Measurements from ENCODE around the gene RAB24.
"Not testable (repeated sequence)": the region's sequence is repeated elsewhere in the genome, so short reads cannot be mapped to it uniquely, and the experiment has no call there.

Gene RAB24

GRCh38 chr5:177303121-177303924 lies at the start of gene RAB24, which contains the start of gene PRELID1:
TSS of gene RAB24 (minus strand) at chr5:177303719. CDS start at chr5:177303288, 431 bp downstream.
TSS of gene PRELID1 (plus strand) at chr5:177303799. CDS start at chr5:177303986, 187 bp downstream.
- DNase-seq (ENCODE audit: low read depth), result peak; percentile 78

GRCh38 chr5:177353093-177353492 lies 49.6 kb upstream of the RAB24 start:
- DNase-seq (ENCODE audit: low read depth), result no peak

DNA sequence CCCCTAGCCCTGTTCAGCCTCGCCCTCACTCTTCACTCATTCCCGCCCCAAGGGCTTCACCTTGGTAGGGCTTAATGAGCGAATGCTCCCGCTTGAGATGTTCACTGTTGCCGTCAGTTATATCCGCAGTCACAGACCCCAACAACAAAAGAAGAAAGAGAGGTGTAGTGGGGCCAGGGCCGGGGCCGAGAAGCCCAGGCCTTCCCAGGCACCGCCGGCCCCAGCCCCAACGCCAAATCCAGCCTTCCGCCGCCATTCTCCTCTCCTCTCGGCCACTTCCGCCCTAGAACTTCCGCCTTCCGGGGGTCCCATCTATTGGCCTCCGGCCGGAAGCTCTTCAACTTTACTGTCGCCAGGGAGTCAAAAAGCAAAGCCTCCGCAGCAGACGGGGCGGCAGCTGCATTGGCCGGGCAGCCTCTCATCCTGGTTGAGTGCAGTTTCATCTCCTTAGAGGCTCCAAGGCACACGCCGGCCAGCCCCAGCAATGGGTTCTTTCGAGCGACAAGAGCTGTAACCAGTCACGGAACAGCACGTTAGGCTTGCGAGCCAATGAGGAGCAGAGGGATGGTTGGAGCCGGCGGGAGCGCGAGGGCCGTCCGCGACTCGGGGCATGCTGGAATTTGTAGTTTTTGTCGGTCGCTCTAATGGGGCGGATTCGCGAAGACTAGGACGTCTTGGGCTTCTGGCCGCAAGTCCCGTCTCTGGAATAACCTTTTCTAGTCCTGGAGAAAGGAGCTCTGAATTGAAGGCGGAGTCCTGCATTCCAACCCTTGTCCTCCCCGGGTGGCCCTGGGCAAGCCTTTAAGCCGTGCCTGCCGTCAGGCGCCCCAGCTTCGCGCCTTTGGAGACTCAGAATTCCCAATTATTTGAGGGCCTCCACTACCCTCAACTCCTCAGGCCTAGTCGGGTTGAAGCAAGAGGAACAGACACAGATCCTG lies 48.1 kb upstream of the RAB24 start, which contains the start of gene LMAN2:
LMAN2 (minus strand) TSS at position 277 of the 938 bp plus-strand sequence; CDS start at position 256, 21 bp downstream.
- peak; percentile 81 for DNase-seq (ENCODE audit: low read depth)

- DNase-seq (ENCODE audit: low read depth), result no peak
Observed at GRCh38 chr5:177350776-177351391, 47.4 kb upstream of the RAB24 start.

GRCh38 chr5:177349762-177350161 lies 46.2 kb upstream of the RAB24 start:
- no peak for DNase-seq (ENCODE audit: low read depth)

- no peak for DNase-seq (ENCODE audit: low read depth)
Observed at GRCh38 chr5:177349362-177349647, 45.8 kb upstream of the RAB24 start.

- no peak for DNase-seq (ENCODE audit: low read depth)
Observed at GRCh38 chr5:177347699-177348098, 44.2 kb upstream of the RAB24 start.

DNA sequence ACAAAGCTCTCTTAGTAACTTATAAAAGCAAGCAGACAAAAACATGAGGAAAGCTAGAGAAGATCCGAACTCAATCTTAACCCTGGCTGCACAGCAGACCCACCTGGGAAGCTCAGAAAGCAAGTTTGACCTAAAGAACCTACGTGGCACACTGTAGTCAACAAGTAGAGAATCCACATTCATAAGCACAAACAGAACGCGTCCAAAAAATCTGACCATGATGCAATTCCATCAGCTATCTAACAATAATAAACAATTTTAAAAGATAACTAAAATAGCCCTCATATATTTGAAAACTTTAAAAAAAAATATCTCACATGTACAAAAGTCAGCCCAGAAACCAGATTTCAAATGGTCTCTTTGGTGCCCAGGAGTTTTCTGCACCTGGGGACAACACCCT lies 43.3 kb upstream of the RAB24 start:
- DNase-seq (ENCODE audit: low read depth), result no peak

GRCh38 chr5:177344891-177345290 lies 41.4 kb upstream of the RAB24 start:
- no peak for DNase-seq (ENCODE audit: low read depth)

DNA sequence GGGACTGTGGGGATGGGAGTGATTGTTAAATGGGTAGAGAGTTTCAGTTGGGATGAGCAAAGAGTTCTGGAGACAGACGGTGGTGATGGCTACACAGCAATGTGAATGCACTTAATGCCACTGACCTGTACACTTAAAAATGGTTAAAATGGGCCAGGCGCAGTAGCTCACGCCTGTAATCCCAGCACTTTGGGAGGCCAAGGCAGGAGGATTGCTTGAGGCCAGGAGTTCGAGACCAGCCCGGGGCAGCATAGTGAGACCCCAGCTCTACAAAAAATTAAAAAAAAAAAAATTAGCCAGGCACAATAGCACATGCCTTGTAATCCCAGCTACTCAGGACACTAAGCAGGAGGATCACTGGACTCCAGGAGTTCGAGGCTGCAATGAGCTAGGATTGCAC lies 40.3 kb upstream of the RAB24 start:
- no peak for DNase-seq (ENCODE audit: low read depth)

GRCh38 chr5:177343000-177343399 lies 39.5 kb upstream of the RAB24 start:
- DNase-seq (ENCODE audit: low read depth), result not testable (repeated sequence)

DNA sequence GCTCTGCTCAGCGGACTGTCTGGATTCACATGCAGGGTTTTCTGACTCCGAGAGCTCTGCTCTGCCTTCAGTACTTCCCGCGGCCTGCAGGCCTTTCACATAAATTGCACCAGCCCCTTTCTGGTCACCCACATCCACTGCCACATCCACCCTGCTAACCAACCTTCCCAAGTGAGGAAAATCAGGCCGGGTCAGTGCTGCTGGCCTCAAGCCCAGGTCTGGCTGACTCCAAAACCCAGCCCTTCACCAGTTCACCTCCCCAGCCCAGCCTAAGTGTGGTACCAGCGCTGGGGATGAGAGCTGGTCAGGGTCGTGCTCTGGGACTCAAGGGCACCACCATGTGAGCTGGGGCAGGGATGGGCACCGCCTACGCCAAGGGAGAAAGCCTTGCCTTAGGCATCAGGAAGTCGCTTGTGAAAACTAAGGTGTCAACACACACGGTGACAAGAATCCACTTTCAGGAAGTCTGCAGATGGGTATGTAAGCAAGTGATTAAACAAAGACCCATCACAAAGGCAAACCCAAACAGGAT lies 35.7 kb upstream of the RAB24 start:
- DNase-seq (ENCODE audit: low read depth), result no peak

DNA sequence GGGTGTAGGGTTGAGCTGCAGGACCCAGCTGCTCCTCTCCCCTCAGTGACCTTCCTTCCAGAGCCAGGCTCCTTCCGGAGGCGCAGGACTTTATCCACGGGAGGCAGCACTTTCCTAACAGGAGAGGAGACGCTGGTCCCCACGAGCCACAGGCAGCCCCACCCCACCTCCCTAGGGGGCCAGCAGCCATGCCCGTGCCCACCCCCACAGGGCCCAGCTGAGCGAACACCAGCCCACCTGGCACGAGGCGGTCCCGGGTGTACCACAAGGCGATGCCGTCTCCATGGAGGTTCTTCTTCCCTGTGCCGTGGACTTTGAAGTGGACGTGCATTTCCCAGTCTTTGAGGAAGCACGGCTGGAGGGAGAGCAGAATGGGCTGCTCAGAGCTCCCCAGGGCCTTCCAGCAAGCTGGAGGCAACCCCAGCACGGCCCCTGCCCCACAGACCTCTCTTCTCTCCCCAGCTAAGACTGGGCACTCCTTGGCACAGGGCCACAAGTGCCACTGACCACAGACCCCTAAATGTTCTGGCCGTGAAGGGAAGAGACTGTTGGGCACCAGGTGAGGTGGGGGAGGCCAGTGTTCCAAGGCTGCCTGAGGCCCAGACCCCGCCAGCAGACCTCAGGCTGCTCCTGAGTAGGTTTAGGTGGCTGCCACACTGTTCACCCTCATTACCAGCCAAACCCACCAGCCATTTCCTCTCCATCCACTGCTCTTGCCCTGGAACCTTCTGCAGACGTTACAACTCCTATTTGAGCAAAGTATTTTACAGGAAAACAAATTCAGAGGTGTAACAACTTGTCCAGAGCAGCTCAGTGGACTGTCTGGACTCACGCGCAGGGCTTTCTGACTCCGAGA lies 35.0 kb upstream of the RAB24 start:
- no peak for DNase-seq (ENCODE audit: low read depth)

DNA sequence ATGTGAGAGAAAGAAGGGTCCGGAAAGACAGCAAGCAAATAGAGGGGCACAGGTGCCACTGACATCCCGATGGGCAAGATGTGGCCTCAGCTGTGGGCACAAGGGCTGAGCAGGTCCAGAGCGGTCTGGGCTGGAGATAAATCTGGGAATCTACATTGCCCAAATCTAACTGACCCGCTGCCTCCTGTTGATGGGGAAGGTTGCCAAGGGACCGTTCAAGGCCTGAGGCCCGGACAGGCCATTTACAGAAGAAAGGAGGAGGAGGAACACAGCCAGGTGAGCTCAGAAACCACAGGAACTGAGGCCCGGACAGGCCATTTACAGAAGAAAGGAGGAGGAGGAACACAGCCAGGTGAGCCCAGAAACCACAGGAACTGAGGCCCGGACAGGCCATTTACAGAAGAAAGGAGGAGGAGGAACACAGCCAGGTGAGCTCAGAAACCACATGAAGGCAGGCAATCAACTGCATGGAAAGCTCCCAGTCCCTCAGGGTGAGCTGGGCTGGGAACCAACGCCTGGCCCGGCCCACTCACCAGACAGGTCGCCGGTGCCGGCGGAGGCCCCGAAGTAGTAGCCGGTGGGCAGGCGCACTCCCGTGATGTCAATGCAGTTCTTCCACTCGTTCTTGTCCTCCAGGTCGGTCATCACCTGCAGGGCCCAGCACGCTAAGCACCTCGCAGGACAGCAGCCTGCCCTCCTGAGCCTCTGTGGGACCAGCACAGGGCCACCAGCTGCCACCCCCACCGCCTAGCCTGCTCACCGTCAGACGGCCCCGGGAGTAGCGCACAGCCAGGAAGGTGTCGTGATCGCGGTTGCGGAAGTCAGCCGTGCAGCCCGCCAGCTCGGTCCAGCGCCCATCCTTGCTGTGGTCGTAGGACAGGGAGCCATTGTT lies 33.3 kb upstream of the RAB24 start:
- no peak for DNase-seq (ENCODE audit: low read depth)

- no peak for DNase-seq (ENCODE audit: low read depth)
Observed at GRCh38 chr5:177336112-177336511, 32.6 kb upstream of the RAB24 start.

DNA sequence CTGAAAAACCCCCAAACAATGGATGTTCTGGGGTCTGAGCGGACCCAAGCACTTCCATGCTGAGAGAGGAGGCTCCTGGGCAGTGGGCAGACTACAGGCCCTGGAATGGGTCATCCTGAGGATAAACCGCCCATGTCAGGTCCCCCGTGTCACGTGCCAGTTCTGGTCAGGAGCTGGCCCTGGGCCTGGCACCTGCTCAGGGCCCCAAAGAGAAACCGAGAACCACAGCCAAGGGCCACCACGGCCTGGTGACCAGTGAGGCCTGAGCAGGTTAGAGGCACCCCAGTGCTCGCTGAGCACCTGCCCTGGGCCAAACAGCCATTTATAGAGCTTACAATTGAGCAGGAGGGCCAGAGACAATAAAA lies 32.2 kb upstream of the RAB24 start:
- DNase-seq (ENCODE audit: low read depth), result no peak

GRCh38 chr5:177334781-177335700 lies 31.5 kb upstream of the RAB24 start:
- no peak for DNase-seq (ENCODE audit: low read depth)

- DNase-seq (ENCODE audit: low read depth), result no peak
Observed at GRCh38 chr5:177334155-177334551, 30.6 kb upstream of the RAB24 start.
